Occipital lobe (tissue), 2 donors: ENCODE measurements around the gene SIDT2. TPM values are rescaled to one million over a fixed set of nuclear protein-coding genes. Genes with fewer than 3 reads are reported as not detected.

Experiments
- DNase-seq: peaks from one replicate; lab custom pipeline; 2025; lab: John Stamatoyannopoulos, UW
- total RNA-seq: library from RNA; depleted of rRNA; stranded (reverse); fragments of >200 nt; gene quantifications from one replicate; pipeline ENCODE4 v1.2.3, GENCODE V29; 2014

Gene SIDT2
- total RNA-seq, 1 donor from 2014 or later, result 8.1 TPM

GRCh38 chr11:117221775-117222517, 43.4 kb downstream of the SIDT2 start:
- DNase-seq, result no peak

GRCh38 chr11:117222991-117223740, 44.6 kb downstream of the SIDT2 start:
- DNase-seq, result no peak

DNA sequence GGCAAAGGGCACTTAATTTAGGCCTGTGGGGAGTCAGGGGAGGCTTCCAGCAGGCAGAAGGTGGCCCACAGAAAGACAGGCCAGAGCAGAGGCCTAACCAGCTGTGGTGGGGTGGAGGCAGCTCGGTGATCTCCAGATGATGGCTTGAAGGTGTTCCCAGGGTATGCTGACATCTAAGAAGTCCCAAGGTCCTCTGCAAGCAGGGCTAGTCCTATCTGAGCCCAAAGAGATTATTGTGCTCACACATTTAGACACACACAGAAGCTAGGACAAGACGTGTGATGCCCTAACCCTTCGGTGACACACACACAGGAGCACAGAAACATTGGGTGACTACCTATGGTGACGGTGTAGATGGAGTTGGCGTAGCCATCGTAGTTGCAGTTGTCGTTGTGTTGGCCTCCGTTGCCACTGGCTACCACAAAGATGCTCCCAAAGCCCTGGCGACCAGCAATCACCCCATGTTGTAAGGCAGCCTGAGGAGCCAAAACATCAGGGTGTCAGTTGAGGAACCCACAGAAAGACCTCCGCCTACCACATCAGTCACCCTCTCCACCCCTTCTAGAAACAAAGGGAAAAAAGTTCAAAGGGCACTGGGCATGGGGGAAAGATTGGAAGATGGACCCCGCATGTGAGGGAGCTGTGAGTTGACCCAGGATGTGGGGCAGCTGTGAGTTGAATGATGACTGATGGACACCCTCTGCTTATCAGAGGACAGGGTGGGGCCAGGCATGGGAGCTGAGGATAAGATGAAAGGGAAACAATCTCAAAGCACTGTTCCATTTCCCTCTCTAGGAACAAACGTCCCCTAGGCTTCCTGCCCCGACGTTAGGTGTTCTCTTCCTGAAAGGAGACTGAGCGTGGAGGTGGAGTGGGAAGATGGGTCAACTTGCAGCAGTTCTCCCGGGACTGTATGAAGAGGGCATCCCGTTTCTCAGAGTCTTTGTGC, 45.5 kb downstream of the SIDT2 start:
- no peak for DNase-seq

DNA sequence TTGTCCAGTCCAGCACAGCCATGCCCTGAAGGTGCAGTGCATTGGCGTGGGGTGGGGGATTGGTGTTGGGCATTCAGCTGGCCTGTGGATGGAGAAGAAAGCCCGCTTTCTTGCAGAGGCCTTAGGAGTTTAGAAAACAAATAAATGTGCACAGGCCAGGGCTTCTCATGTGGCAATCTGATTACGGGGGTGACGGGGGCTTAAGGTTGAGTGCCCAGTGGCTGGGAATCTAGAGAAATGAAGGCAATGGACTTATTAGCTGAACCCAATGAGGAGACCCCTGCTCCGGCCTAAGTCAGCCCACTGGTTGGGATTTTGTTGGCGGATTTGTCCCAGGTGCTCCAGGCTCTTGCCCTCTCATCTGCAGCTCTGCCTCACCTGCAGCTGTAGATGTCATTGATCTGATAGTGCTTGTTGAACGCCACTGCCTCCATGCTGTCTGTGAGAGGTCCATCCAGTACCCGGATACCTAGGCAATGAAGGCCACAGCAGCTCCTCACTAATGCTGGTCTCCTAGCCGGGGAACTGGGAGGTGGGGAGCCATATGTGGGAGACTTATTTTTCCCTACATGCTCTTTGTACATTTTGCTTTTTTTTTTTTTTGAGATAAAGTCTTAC, 47.1 kb downstream of the SIDT2 start:
- no peak for DNase-seq

DNA sequence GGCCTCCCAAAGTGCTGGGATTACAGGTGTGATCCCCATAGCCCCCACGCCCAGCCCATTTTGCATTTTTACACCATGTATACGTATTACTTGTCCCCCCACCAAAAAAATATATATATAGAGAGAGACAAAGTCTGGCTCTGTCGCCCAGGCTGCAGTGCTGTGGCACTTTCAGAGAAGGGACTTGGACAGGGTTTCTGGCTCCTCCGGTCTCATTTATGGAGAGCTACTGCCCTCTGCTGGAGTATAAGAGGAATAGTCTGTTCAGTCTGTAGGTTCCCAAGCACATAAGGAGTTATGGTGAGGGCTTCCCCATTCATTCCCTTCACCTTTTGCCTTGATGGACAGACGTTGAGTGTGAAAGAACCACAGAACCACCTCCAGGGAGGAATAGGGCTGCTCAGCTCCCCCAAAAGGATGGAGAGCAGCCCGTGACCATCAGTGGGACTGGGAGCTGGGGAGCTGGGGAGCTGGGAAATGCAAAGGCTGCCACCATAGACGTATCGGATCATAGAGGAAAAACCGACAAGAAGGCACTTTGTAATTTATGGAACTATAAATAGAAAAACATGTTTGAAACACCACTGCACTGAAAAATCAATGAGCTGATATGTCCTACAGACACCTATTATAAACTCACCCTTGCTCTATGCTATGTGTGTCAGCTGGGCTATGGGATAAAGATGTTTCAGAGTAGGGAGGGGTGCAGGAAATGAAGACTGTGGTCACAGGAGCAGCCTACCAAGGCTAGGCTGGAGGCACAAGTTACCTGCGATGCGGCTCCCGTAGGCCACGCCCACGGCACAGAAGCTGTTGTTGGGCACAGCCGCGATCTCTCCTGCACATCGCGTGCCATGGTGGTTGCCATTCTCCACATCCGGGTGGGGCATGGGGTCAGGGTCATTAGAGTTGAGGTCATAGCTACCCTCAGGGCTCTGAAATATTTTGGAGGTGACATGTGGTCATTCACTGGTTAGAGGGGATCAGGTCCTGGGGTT, 48.1 kb downstream of the SIDT2 start:
- DNase-seq, result peak; percentile 35

- no peak for DNase-seq
Observed at GRCh38 chr11:117228091-117228490, 49.5 kb downstream of the SIDT2 start.

GRCh38 chr11:117229411-117229810, 50.9 kb downstream of the SIDT2 start:
- no peak for DNase-seq

- no peak for DNase-seq
Observed at GRCh38 chr11:117229931-117230285, 51.4 kb downstream of the SIDT2 start.

DNA sequence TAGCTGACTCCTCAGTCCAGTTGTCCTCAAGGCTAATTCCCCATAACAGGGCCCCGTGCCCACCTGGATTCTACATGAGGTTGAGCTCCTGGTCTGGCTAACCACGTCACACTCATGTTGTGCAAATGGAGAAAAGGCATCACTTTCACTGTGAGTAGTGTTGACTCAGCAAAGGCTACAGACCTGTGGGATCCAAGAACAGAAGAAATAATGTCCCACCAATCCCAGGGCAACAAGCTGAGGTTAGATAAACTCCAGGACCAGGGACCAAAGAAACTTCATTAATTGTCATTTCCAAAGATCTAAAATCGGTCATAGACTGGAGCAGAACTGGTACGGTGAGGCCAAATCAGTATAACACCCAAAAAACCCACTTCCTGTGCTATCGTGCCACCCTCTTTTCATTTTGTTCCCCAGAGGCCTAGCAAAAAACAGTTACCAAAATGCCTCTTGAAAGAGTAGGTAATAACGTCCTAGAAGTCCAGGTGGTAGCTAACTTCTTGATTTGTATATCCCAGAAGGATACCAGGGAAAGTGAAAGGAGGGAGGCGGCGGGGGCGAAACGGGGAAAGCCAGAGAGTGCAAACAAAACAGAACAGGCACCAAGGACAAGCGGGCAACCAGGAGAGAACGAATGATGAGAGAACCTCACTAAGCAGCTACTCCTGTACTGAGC, 51.9 kb downstream of the SIDT2 start:
- DNase-seq, result no peak

GRCh38 chr11:117230999-117231841, 52.7 kb downstream of the SIDT2 start:
- DNase-seq, result no peak

DNA sequence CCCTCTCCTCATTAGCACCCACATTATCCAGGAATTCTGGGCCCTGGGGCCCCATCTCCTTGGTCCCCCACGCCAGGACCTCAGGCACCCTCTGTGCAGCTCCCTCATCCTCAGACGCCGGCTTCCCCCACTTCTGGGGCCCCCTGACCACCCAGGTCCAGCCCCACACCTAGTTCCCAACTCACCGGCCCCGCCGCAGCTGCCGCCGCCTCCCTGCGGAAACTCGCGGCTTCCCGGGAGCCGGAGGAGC, 53.2 kb downstream of the SIDT2 start, which contains the start of gene PCSK7:
PCSK7 (minus strand) TSS at position 232 of the 250 bp plus-strand sequence. CDS start 2,229 bp downstream, outside the sequence.
- no peak for DNase-seq

- DNase-seq, result peak; percentile 71
Observed at GRCh38 chr11:117232092-117232878, 53.7 kb downstream of the SIDT2 start, which contains the start of gene RNF214. RNF214 (plus strand) TSS chr11:117232671; CDS start chr11:117234273, 1,602 bp downstream.

GRCh38 chr11:117232911-117233409, 54.4 kb downstream of the SIDT2 start:
- DNase-seq, result no peak

DNA sequence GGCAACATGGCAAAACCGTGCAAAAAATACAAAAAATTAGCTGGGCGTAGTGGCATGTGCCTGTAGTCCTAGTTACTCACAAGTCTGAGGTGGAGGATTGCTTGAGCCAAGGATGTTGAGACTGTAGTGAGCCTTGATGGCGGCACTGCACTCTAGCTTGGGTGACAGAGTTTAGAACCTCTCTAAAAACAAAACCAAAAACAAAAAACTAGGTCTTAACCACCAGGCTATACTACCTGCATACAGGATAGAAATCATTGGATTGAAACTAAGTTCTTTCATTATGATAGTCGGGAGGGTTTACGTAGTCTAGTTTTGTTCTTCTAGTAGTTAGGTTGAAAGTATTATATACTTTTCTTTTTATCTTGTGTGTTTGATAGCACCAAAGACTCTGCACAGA, 59.7 kb downstream of the SIDT2 start:
- DNase-seq, result no peak

DNA sequence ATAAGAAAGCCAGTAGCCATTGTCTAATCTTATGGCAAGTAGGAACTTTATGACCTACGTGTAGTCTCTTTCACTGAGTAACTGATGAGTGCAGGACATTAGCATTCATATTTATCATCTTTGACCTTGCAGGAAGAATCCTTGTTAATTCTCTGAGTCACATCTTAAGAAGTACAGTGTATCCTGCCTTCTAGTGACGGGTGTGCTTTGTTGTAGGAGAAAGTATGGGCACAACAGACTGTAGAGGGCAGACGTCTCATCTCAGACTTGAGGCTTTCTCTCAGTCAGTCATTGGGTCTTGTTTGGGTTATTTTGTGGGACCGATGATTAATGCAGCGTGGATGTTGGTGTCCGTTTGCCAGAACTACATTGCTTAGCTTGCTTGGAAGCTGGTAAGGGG, 60.8 kb downstream of the SIDT2 start:
- no peak for DNase-seq
